Esophagus squamous epithelium (tissue), 4 donors: ENCODE results near the gene MAP1B.

Experiments used
- POLR2A ChIP-seq, 4 donors: fragments of 450-650 bp; IDR thresholded peaks; one replicate each; pipeline ENCODE4 v1.6.1; 2017; ENCODE audit warnings: antibody characterized with exemption in 4 of 4, mild to moderate bottlenecking in 4 of 4, moderate library complexity in 3 of 4
- TF ChIP-seq, protein P1 (sequence below), 6 experiments: fragments of 450-650 bp in 4 of 6; fragments of 200-600 bp in 2 of 6; sonication (generic) in 2 of 6; IDR thresholded peaks; one replicate each; pipeline ENCODE4 v1.5.1; 2016 to 2019; ENCODE audit warnings: antibody characterized with exemption in 6 of 6, mild to moderate bottlenecking in 4 of 6, moderate library complexity in 4 of 6

- TF ChIP-seq, protein P1, sequence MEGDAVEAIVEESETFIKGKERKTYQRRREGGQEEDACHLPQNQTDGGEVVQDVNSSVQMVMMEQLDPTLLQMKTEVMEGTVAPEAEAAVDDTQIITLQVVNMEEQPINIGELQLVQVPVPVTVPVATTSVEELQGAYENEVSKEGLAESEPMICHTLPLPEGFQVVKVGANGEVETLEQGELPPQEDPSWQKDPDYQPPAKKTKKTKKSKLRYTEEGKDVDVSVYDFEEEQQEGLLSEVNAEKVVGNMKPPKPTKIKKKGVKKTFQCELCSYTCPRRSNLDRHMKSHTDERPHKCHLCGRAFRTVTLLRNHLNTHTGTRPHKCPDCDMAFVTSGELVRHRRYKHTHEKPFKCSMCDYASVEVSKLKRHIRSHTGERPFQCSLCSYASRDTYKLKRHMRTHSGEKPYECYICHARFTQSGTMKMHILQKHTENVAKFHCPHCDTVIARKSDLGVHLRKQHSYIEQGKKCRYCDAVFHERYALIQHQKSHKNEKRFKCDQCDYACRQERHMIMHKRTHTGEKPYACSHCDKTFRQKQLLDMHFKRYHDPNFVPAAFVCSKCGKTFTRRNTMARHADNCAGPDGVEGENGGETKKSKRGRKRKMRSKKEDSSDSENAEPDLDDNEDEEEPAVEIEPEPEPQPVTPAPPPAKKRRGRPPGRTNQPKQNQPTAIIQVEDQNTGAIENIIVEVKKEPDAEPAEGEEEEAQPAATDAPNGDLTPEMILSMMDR (IDR thresholded peaks at IDR 0.05) = no peak
- no peak for TF ChIP-seq POLR2A (IDR thresholded peaks at IDR 0.05)
These were observed 501 bp upstream of the MAP1B start for GRCh38 chr5:72106817-72107130.
